GM12878 (cell line): Measurements from ENCODE around the gene POU1F1. TPM values are rescaled to one million over a fixed set of nuclear protein-coding genes. Genes with fewer than 3 reads are reported as not detected.

Source experiments
- ATAC-seq: fragments of 200-7000 bp; cut with Tn5 transposase; 3 replicates; pipeline ENCODE4 v1.9.1; 2020; ENCODE audit warnings: mild to moderate bottlenecking, moderate library complexity
- BruUV-seq: library from RNA; stranded (reverse); fragments of 400-500 nt; replicated peaks from 2 replicates; lab custom pipeline; 2021; lab: Mats Ljungman, UMichigan
- CTCF ChIA-PET: fragments of 300-600 bp; sonication (Branson Sonifier 250); formaldehyde crosslinking; extraction: SDS; loops from one replicate; lab custom pipeline; 2021; ENCODE audit warnings: inconsistent platforms; lab: Yijun Ruan, JAX
- POLR2A ChIA-PET: fragments of 350-600 bp; formaldehyde crosslinking; extraction: SDS; loops from one replicate; lab custom pipeline; 2021; ENCODE audit warnings: inconsistent platforms; lab: Charles Lee
- RAD21 ChIA-PET: fragments of 300-600 bp; sonication (Branson Sonifier 250); formaldehyde crosslinking; loops from one replicate; lab custom pipeline; 2023; ENCODE audit warnings: antibody characterized with exemption; ENCODE audit not compliant: unreplicated experiment; lab: Charles Lee
- SMC1A ChIA-PET: fragments of 300-600 bp; sonication (Branson Sonifier 250); formaldehyde crosslinking; loops from one replicate; lab custom pipeline; 2023; ENCODE audit not compliant: unreplicated experiment, uncharacterized antibody; lab: Charles Lee
- DNase-seq: peaks from one replicate; pipeline ENCODE4 v3.0.0-alpha.2; 2011; ENCODE audit warnings: low read depth, low spot score
- FAIRE-seq: peaks from 3 replicates; lab custom pipeline; 2011; peaks lifted over from hg19 to GRCh38; lab: Jason Lieb, UNC
- H2AFZ ChIP-seq: 2 replicates; pipeline ENCODE4 v1.6.0; 2011; ENCODE audit warnings: low read depth, low read length, control low read depth; ENCODE audit not compliant: control insufficient read depth
- H3K27ac ChIP-seq: 2 replicates; pipeline ENCODE4 v1.5.1; 2011; ENCODE audit warnings: control low read depth; ENCODE audit not compliant: control insufficient read depth, insufficient read depth
- H3K27me3 ChIP-seq, 2 experiments: replicated peaks in 1 of 2; 2 replicates each; pipeline versions ENCODE4 v1.6.0 to v1.6.1; 2011; ENCODE audit warnings: low read length in 1 of 2; ENCODE audit not compliant: control insufficient read depth in 2 of 2, insufficient read depth in 2 of 2
- H3K36me3 ChIP-seq, 2 experiments: 2 replicates each; pipeline ENCODE4 v1.5.1; 2011; ENCODE audit warnings: low read length in 1 of 2; ENCODE audit not compliant: control insufficient read depth in 2 of 2, insufficient read depth in 2 of 2
- H3K4me1 ChIP-seq: 2 replicates; pipeline ENCODE4 v1.6.1; 2011; ENCODE audit warnings: mild to moderate bottlenecking, low read length, moderate library complexity, mixed read lengths; ENCODE audit not compliant: control insufficient read depth, insufficient read depth
- H3K4me2 ChIP-seq: 2 replicates; pipeline ENCODE4 v1.6.0; 2011; ENCODE audit warnings: control low read depth; ENCODE audit not compliant: control insufficient read depth, insufficient read depth
- H3K4me3 ChIP-seq: fragments of 200-600 bp; sonication (generic); 2 replicates; pipeline ENCODE4 v1.5.1; 2016
- H3K79me2 ChIP-seq: 2 replicates; pipeline ENCODE4 v1.6.0; 2011; ENCODE audit warnings: low read length; ENCODE audit not compliant: control insufficient read depth, insufficient read depth
- H3K9ac ChIP-seq: 2 replicates; pipeline ENCODE4 v1.8.0; 2011; ENCODE audit warnings: low read length, control low read depth, mixed read lengths; ENCODE audit not compliant: control insufficient read depth, insufficient read depth
- H3K9me3 ChIP-seq: replicated peaks from 3 replicates; pipeline ENCODE4 v1.5.1; 2011; ENCODE audit warnings: mild to moderate bottlenecking, low read length; ENCODE audit not compliant: control insufficient read depth, insufficient read depth
- H4K20me1 ChIP-seq: 2 replicates; pipeline ENCODE4 v1.6.0; 2011; ENCODE audit not compliant: control insufficient read depth, insufficient read depth
- CHD1 ChIP-seq: IDR thresholded peaks from 2 replicates; pipeline ENCODE4 v1.6.1; 2012; ENCODE audit warnings: low read depth, low read length, improper control_type of control experiment
- CREM ChIP-seq: IDR thresholded peaks from 2 replicates; pipeline ENCODE4 v1.6.1; 2014; ENCODE audit warnings: antibody characterized with exemption, low read depth
- E2F4 ChIP-seq: IDR thresholded peaks from 2 replicates; pipeline ENCODE4 v1.6.1; 2012; ENCODE audit warnings: low read depth, low read length, improper control_type of control experiment
- EED ChIP-seq: sonication (generic); IDR thresholded peaks from 2 replicates; pipeline ENCODE4 v1.6.1; 2016; ENCODE audit warnings: antibody characterized with exemption, low read depth
- EGR1 ChIP-seq, 2 experiments: IDR thresholded peaks; 1 replicate in 1 of 2; 2 replicates in 1 of 2; pipeline ENCODE4 v1.6.1; 2011 to 2012; ENCODE audit warnings: low read depth in 2 of 2, low read length in 2 of 2, borderline replicate concordance in 1 of 2, mild to moderate bottlenecking in 1 of 2, moderate library complexity in 1 of 2
- PAX8 ChIP-seq: fragments of 450-650 bp; IDR thresholded peaks from 2 replicates; pipeline ENCODE4 v1.6.1; 2017; ENCODE audit warnings: mild to moderate bottlenecking, moderate library complexity
- PKNOX1 ChIP-seq: fragments of 450-650 bp; IDR thresholded peaks from 2 replicates; pipeline ENCODE4 v1.6.1; 2016; ENCODE audit warnings: mild to moderate bottlenecking
- PRDM15 ChIP-seq: fragments of 450-650 bp; formaldehyde crosslinking; IDR thresholded peaks from 2 replicates; pipeline ENCODE4 v1.4.0; 2020; ENCODE audit warnings: mild to moderate bottlenecking, moderate library complexity
- SIN3A ChIP-seq: IDR thresholded peaks from 2 replicates; pipeline ENCODE4 v1.6.1; 2012; ENCODE audit warnings: low read depth, low read length, improper control_type of control experiment
- SREBF1 ChIP-seq: IDR thresholded peaks from 2 replicates; pipeline ENCODE4 v1.6.1; 2012; ENCODE audit warnings: mild to moderate bottlenecking, low read length
- STAT1 ChIP-seq: fragments of 450-650 bp; conservative IDR thresholded peaks from 2 replicates; pipeline ENCODE4 v1.6.1; 2014; ENCODE audit warnings: antibody characterized with exemption, mild to moderate bottlenecking
- SUZ12 ChIP-seq: fragments of 200-600 bp; sonication (generic); IDR thresholded peaks from one replicate; pipeline ENCODE4 v1.6.1; 2018; ENCODE audit warnings: antibody characterized with exemption, mild to moderate bottlenecking; ENCODE audit not compliant: unreplicated experiment
- USF2 ChIP-seq: IDR thresholded peaks from 2 replicates; pipeline ENCODE4 v1.6.1; 2011; ENCODE audit warnings: low read depth, low read length, improper control_type of control experiment, borderline replicate concordance
- YY1 ChIP-seq: IDR thresholded peaks from 2 replicates; pipeline ENCODE4 v1.6.1; 2011; ENCODE audit warnings: low read depth, mild to moderate bottlenecking, low read length
- WGBS: methylation state at CpG from one replicate; pipeline ENCODE4 v1.1.6; 2016; ENCODE audit warnings: low lambda C conversion rate; ENCODE audit not compliant: insufficient replicate concordance, insufficient coverage; ENCODE audit errors: missing lambda C conversion rate; 5-methylcytosine and 5-hydroxymethylcytosine counted together
- in situ Hi-C: fragments of 300-500 bp; cut with MboI; formaldehyde crosslinking; loops from 9 replicates; pipeline ENCODE4 v1.14.3; 2018; ENCODE audit warnings: mixed read lengths
- intact Hi-C: fragments of 100-400 bp; cut with micrococcal nuclease; formaldehyde crosslinking; loops from one replicate; pipeline ENCODE4 v1.14.2; 2022; ENCODE audit not compliant: unreplicated experiment
- polyA plus RNA-seq, 11 experiments: library from polyadenylated mRNA; depleted of rRNA in 4 of 11; unstranded in 6 of 11; stranded (reverse) in 5 of 11; fragments of >200 nt; fragmentation: Nextera tagmentation in 4 of 11; fragmentation: Illumina TruSeq in 1 of 11; extraction: Ambion mirVana in 4 of 11; extraction: Trizol in 1 of 11; gene quantifications; 1 replicate in 1 of 11; 2 replicates in 10 of 11; pipeline versions ENCODE4 v1.2.1 to v1.2.3, GENCODE V29; 2011 to 2016; ENCODE audit warnings: inconsistent platforms in 2 of 11, missing spikeins in 2 of 11, low read depth in 1 of 11
- total RNA-seq, 4 experiments: library from RNA; depleted of rRNA in 3 of 4; stranded (reverse); fragments of >200 nt in 3 of 4; fragmentation: Illumina TruSeq in 1 of 4; extraction: Trizol in 1 of 4; gene quantifications; 2 replicates each; pipeline versions ENCODE4 v1.2.1 to v1.2.3, GENCODE V29; 2013 to 2021
- TF ChIP-seq, protein P1 (sequence below): IDR thresholded peaks from 2 replicates; pipeline ENCODE4 v1.6.1; 2012; ENCODE audit warnings: low read depth, low read length, improper control_type of control experiment

POU1F1 gene
- total and polyA plus RNA-seq, 10 of the 15 experiments (the other 5 are each of a cell fraction or from before 2014, with no cell fraction given) = 0.04 TPM; not detected in 9

- TF ChIP-seq SIN3A = no peak
- TF ChIP-seq E2F4 = no peak
- no peak for TF ChIP-seq YY1
- TF ChIP-seq PAX8 = no peak
Observed at GRCh38 chr3:87247430-87247773, 29.0 kb downstream of the POU1F1 start (continued).

GRCh38 chr3:87246662-87247429 is 29.5 kb downstream of the POU1F1 start:
- FAIRE-seq (peak; percentile 59), DNase-seq (no peak), ATAC-seq (no peak)
- ChIA-PET POLR2A (interaction anchor here (0.5 to 1.4 kb wide), 2 partner anchors 13 to 18 kb away, joined by 3 read pairs; no protein-coding TSS in a partner anchor), SMC1A (interaction anchor here (1.0 kb wide), 1 partner anchor 13 kb away, joined by 3 read pairs; no protein-coding TSS in a partner anchor), CTCF (interaction anchor here (0.9 to 2.5 kb wide), 3 partner anchors 9 to 14 kb away, joined by 3 to 20 read pairs (median 5); no protein-coding TSS in a partner anchor), RAD21 (no interaction called here)
- no peaks in the 10 kb centered on the region for H3K4me1 ChIP-seq
- no peaks in the 10 kb centered on the region for H4K20me1 ChIP-seq
- H3K27ac ChIP-seq = no peak overlapping the region
- no peak overlapping the region for H3K4me3 ChIP-seq
- H3K4me2 ChIP-seq = no peak overlapping the region
- no peaks in the 10 kb centered on the region for H3K9me3 ChIP-seq
- H3K36me3 ChIP-seq = no peaks in the 10 kb centered on the region
- H3K79me2 ChIP-seq = no peaks in the 10 kb centered on the region
- BruUV-seq = no TSS peak
- WGBS = 14% methylated on average over 3 of the region's 3 CpGs
- in situ Hi-C loops (no loop called here), intact Hi-C loops (no loop called here)
- H2AFZ ChIP-seq = no peak overlapping the region
- no peak overlapping the region for H3K9ac ChIP-seq
- no peaks in the 10 kb centered on the region for H3K27me3 ChIP-seq
- TF ChIP-seq PKNOX1 (no peak), EGR1 (IDR thresholded peaks at IDR 0.05; ENCODE audit: borderline replicate concordance in 1 of 2, low read depth in 2 of 2, low read length in 2 of 2) (no peak), EED (no peak), PRDM15 (CRISPR knock-in tag) (no peak), USF2 (no peak), SREBF1 (no peak), CHD1 (no peak), STAT1 (no peak), CREM (no peak), SUZ12 (no peak)
- TF ChIP-seq, protein P1, sequence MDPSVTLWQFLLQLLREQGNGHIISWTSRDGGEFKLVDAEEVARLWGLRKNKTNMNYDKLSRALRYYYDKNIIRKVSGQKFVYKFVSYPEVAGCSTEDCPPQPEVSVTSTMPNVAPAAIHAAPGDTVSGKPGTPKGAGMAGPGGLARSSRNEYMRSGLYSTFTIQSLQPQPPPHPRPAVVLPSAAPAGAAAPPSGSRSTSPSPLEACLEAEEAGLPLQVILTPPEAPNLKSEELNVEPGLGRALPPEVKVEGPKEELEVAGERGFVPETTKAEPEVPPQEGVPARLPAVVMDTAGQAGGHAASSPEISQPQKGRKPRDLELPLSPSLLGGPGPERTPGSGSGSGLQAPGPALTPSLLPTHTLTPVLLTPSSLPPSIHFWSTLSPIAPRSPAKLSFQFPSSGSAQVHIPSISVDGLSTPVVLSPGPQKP = no peak
